Endothelial cell of umbilical vein (primary cell): ENCODE results near the gene LRFN2. TPM values are rescaled to one million over a fixed set of nuclear protein-coding genes. Genes with fewer than 3 reads are reported as not detected.

Source experiments
- BruUV-seq: library from RNA; stranded (reverse); fragments of 400-500 nt; replicated peaks from 2 replicates; lab custom pipeline; 2021; lab: Mats Ljungman, UMichigan
- CTCF ChIA-PET: fragments of 300-600, 350-600 bp; sonication (Branson Sonifier 250); formaldehyde crosslinking; loops from one replicate; lab custom pipeline; 2021; ENCODE audit warnings: antibody characterized with exemption, inconsistent platforms; lab: Charles Lee
- POLR2A ChIA-PET: fragments of 300-600, 350-600 bp; sonication (Branson Sonifier 250); formaldehyde crosslinking; loops from one replicate; lab custom pipeline; 2021; ENCODE audit warnings: antibody characterized with exemption, inconsistent platforms; lab: Charles Lee
- DNase-seq: peaks from one replicate; pipeline ENCODE4 v3.0.0-alpha.2; 2011; ENCODE audit warnings: low read depth, low spot score
- FAIRE-seq: peaks from 2 replicates; lab custom pipeline; 2011; peaks lifted over from hg19 to GRCh38; lab: Jason Lieb, UNC
- H2AFZ ChIP-seq: 2 replicates; pipeline ENCODE4 v1.6.0; 2012; ENCODE audit warnings: low read depth, low read length, control low read depth, inconsistent platforms
- H3K27ac ChIP-seq: 2 replicates; pipeline ENCODE4 v1.5.1; 2011; ENCODE audit warnings: low read depth, mild to moderate bottlenecking, control low read depth, low read length, moderate library complexity; ENCODE audit not compliant: insufficient read depth
- H3K27me3 ChIP-seq, 2 experiments: 2 replicates each; pipeline versions ENCODE4 v1.6.0 to v1.6.1; 2011; ENCODE audit warnings: low read length in 2 of 2, mixed read lengths in 1 of 2; ENCODE audit not compliant: control insufficient read depth in 2 of 2, insufficient read depth in 2 of 2
- H3K36me3 ChIP-seq, 2 experiments: 2 replicates in 1 of 2; 3 replicates in 1 of 2; pipeline ENCODE4 v1.5.1; 2011; ENCODE audit warnings: low read length in 2 of 2, mild to moderate bottlenecking in 1 of 2, moderate library complexity in 1 of 2; ENCODE audit not compliant: control insufficient read depth in 2 of 2, insufficient read depth in 2 of 2; ENCODE audit errors: extremely low read depth in 1 of 2
- H3K4me1 ChIP-seq: 3 replicates; pipeline ENCODE4 v1.5.1; 2011; ENCODE audit warnings: mild to moderate bottlenecking, low read length; ENCODE audit not compliant: control insufficient read depth, insufficient read depth; ENCODE audit errors: extremely low read depth
- H3K4me2 ChIP-seq: 2 replicates; pipeline ENCODE4 v1.6.1; 2011; ENCODE audit warnings: low read length, control low read depth, mixed read lengths; ENCODE audit not compliant: insufficient read depth
- H3K4me3 ChIP-seq, 3 experiments: fragments of 200-600 bp in 1 of 3; sonication (generic), shearing (Covaris generic) in 1 of 3; replicated peaks in 1 of 3; 2 replicates each; pipeline ENCODE4 v1.5.1; 2011 to 2016; ENCODE audit warnings: control low read depth in 3 of 3, low read length in 3 of 3, mild to moderate bottlenecking in 2 of 3, inconsistent platforms in 1 of 3, low read depth in 1 of 3, moderate library complexity in 1 of 3; ENCODE audit not compliant: insufficient read depth in 1 of 3
- H3K79me2 ChIP-seq: 2 replicates; pipeline ENCODE4 v1.6.0; 2012; ENCODE audit warnings: low read length, inconsistent platforms; ENCODE audit not compliant: control insufficient read depth, insufficient read depth
- H3K9ac ChIP-seq: replicated peaks from 2 replicates; pipeline ENCODE3; 2011; ENCODE audit warnings: low read length, control low read depth; ENCODE audit not compliant: insufficient read depth; ENCODE audit errors: extremely low read depth
- H3K9me1 ChIP-seq: replicated peaks from 3 replicates; pipeline ENCODE4 v1.6.0; 2011; ENCODE audit warnings: mild to moderate bottlenecking, low read length; ENCODE audit not compliant: control insufficient read depth, insufficient read depth; ENCODE audit errors: extremely low read depth
- H3K9me3 ChIP-seq: replicated peaks from 2 replicates; pipeline ENCODE4 v1.5.1; 2012; ENCODE audit warnings: low read length, inconsistent platforms; ENCODE audit not compliant: control insufficient read depth, insufficient read depth
- H4K20me1 ChIP-seq: replicated peaks from 2 replicates; pipeline ENCODE3; 2011; ENCODE audit warnings: mild to moderate bottlenecking, low read length; ENCODE audit not compliant: control insufficient read depth, insufficient read depth; ENCODE audit errors: extremely low read depth
- CTCF ChIP-seq, 2 donors: IDR thresholded peaks; 1 replicate in 1 of 2; 2 replicates in 1 of 2; pipeline ENCODE4 v1.5.1; 2011; ENCODE audit warnings: low read length in 2 of 2, mild to moderate bottlenecking in 2 of 2, moderate library complexity in 2 of 2, control low read depth in 1 of 2, inconsistent platforms in 1 of 2, low read depth in 1 of 2; ENCODE audit not compliant: insufficient read depth in 1 of 2; ENCODE audit errors: extremely low read depth in 1 of 2
- EZH2 ChIP-seq: IDR thresholded peaks from 2 replicates; pipeline ENCODE4 v1.6.1; 2012; ENCODE audit warnings: borderline replicate concordance, low read depth, mild to moderate bottlenecking, moderate library complexity, low read length, inconsistent platforms; ENCODE audit not compliant: severe bottlenecking
- FOS ChIP-seq: IDR thresholded peaks from 2 replicates; pipeline ENCODE4 v1.6.1; 2011; ENCODE audit warnings: mild to moderate bottlenecking, low read length, moderate library complexity, borderline replicate concordance; ENCODE audit not compliant: insufficient read depth
- GATA2 ChIP-seq: IDR thresholded peaks from 2 replicates; pipeline ENCODE4 v1.7.0; 2011; ENCODE audit warnings: low read depth, mild to moderate bottlenecking, moderate library complexity, mixed read lengths, low read length; ENCODE audit not compliant: insufficient read length, insufficient read depth
- JUN ChIP-seq: IDR thresholded peaks from 2 replicates; pipeline ENCODE4 v1.6.1; 2011; ENCODE audit warnings: borderline replicate concordance, low read depth; ENCODE audit not compliant: insufficient read length, insufficient read depth
- MAX ChIP-seq: IDR thresholded peaks from 2 replicates; pipeline ENCODE4 v1.6.1; 2011; ENCODE audit not compliant: insufficient read depth, insufficient read length
- MYC ChIP-seq: IDR thresholded peaks from one replicate; pipeline ENCODE4 v1.6.1; 2011; ENCODE audit warnings: mild to moderate bottlenecking, low read depth, low read length
- POLR2A ChIP-seq: IDR thresholded peaks from 2 replicates; pipeline ENCODE4 v1.6.1; 2012; ENCODE audit warnings: low read depth, mild to moderate bottlenecking, control low read depth, low read length
- POLR2AphosphoS5 ChIP-seq: IDR thresholded peaks from 2 replicates; pipeline ENCODE4 v1.6.1; 2012; ENCODE audit warnings: low read depth, mild to moderate bottlenecking, control low read depth, low read length, moderate library complexity; ENCODE audit not compliant: insufficient read depth
- dilution Hi-C: fragments of 300-500 bp; cut with MboI; formaldehyde crosslinking; loops from one replicate; pipeline ENCODE4 v1.15.0; 2019; ENCODE audit warnings: low sequenced_read_pairs; ENCODE audit not compliant: extremely low pct_ligation_motif_present
- intact Hi-C: fragments of 100-400 bp; cut with micrococcal nuclease; formaldehyde crosslinking; loops from one replicate; pipeline ENCODE4 v1.10.0; 2022
- polyA plus RNA-seq, 4 experiments: library from polyadenylated mRNA; depleted of rRNA in 3 of 4; stranded (reverse) in 3 of 4; unstranded in 1 of 4; fragments of >200 nt; gene quantifications; 2 replicates each; pipeline versions ENCODE4 v1.2.1 to v1.2.3, GENCODE V29; 2011 to 2012; ENCODE audit warnings: missing spikeins in 1 of 4
- total RNA-seq: library from RNA; stranded (reverse); gene quantifications from 2 replicates; pipeline ENCODE4 v1.2.3, GENCODE V29; 2021

The LRFN2 gene
- total and polyA plus RNA-seq, 2 donors (not counting 3 experiments of a cell fraction or from before 2014, with no cell fraction given): not detected

- H3K79me2 ChIP-seq: no peaks in the 10 kb centered on the region
- H3K4me2 ChIP-seq: no peak overlapping the region
- H4K20me1 ChIP-seq: no peaks in the 10 kb centered on the region
- H3K36me3 ChIP-seq: no peaks in the 10 kb centered on the region
- H3K4me3 ChIP-seq: no peak overlapping the region
- no TSS peak for BruUV-seq
- no peaks in the 10 kb centered on the region for H3K27me3 ChIP-seq
- no peak for TF ChIP-seq CTCF (IDR thresholded peaks at IDR 0.05; ENCODE audit: extremely low read depth in 1 of 2, insufficient read depth in 1 of 2, low read depth in 1 of 2, low read length in 2 of 2)
- TF ChIP-seq EZH2: no peak
- no peak for TF ChIP-seq POLR2AphosphoS5
- no peak for TF ChIP-seq MAX
- no peak overlapping the region for H3K9ac ChIP-seq
- dilution Hi-C loops (no loop called here), intact Hi-C loops (no loop called here)
- ChIA-PET CTCF (no interaction called here), POLR2A (no interaction called here)
- H3K9me3 ChIP-seq: no peaks in the 10 kb centered on the region
- H3K9me1 ChIP-seq: no peaks in the 10 kb centered on the region
- FAIRE-seq (no peak), DNase-seq (no peak)
- no peak overlapping the region for H2AFZ ChIP-seq
- no peaks in the 10 kb centered on the region for H3K4me1 ChIP-seq
- no peak overlapping the region for H3K27ac ChIP-seq
These were observed 244.4 kb downstream of the LRFN2 start for GRCh38 chr6:40342723-40343122.

GRCh38 chr6:40341726-40342125, 245.4 kb downstream of the LRFN2 start:
- Histone ChIP-seq H3K27me3 (no peaks in the 10 kb centered on the region), H3K9me3 (no peaks in the 10 kb centered on the region), H3K9ac (no peak overlapping the region), H3K4me1 (no peaks in the 10 kb centered on the region), H3K4me2 (no peak overlapping the region), H4K20me1 (no peaks in the 10 kb centered on the region), H3K4me3 (no peak overlapping the region), H3K36me3 (no peaks in the 10 kb centered on the region), H3K79me2 (no peaks in the 10 kb centered on the region), H3K9me1 (no peaks in the 10 kb centered on the region), H3K27ac (no peak overlapping the region), H2AFZ (no peak overlapping the region)
- intact Hi-C loops (no loop called here), dilution Hi-C loops (no loop called here)
- CTCF ChIA-PET: no interaction called here
- TF ChIP-seq POLR2A (no peak), FOS (no peak), GATA2 (no peak), JUN (no peak), POLR2AphosphoS5 (no peak), MAX (no peak), MYC (no peak), EZH2 (no peak)
- BruUV-seq: no TSS peak
- FAIRE-seq: no peak
- DNase-seq: no peak
- POLR2A ChIA-PET: no interaction called here
